Glutamatergic neuron (in vitro differentiated cells): ENCODE results near the gene PLEKHA1. TPM values are rescaled to one million over a fixed set of nuclear protein-coding genes. Genes with fewer than 3 reads are reported as not detected.

Experiments used
- DNase-seq: peaks from one replicate; pipeline ENCODE4 v3.0.0; 2022
- H3K27ac Mint-ChIP-seq: one replicate; pipeline ENCODE4 v1.8.0; 2020; ENCODE audit warnings: mild to moderate bottlenecking, mixed read lengths, inconsistent platforms; ENCODE audit not compliant: unreplicated experiment
- H3K27me3 Mint-ChIP-seq: one replicate; pipeline ENCODE4 v1.8.0; 2020; ENCODE audit warnings: mild to moderate bottlenecking, moderate library complexity, mixed read lengths, inconsistent platforms; ENCODE audit not compliant: unreplicated experiment
- H3K36me3 Mint-ChIP-seq: one replicate; pipeline ENCODE4 v1.8.0; 2020; ENCODE audit warnings: mild to moderate bottlenecking, mixed read lengths, inconsistent platforms; ENCODE audit not compliant: unreplicated experiment
- H3K4me1 Mint-ChIP-seq: one replicate; pipeline ENCODE4 v1.8.0; 2020; ENCODE audit warnings: mild to moderate bottlenecking, low read depth, mixed read lengths, inconsistent platforms; ENCODE audit not compliant: unreplicated experiment
- H3K4me3 Mint-ChIP-seq: one replicate; pipeline ENCODE4 v1.8.0; 2020; ENCODE audit warnings: mild to moderate bottlenecking, mixed read lengths, inconsistent platforms; ENCODE audit not compliant: unreplicated experiment
- H3K9me3 Mint-ChIP-seq: one replicate; pipeline ENCODE4 v1.8.0; 2020; ENCODE audit warnings: mild to moderate bottlenecking, moderate library complexity, mixed read lengths, inconsistent platforms; ENCODE audit not compliant: unreplicated experiment
- CTCF ChIP-seq: fragments of 200-600 bp; sonication (generic); IDR thresholded peaks from one replicate; pipeline ENCODE4 v1.5.0; 2021; ENCODE audit not compliant: partially characterized antibody, unreplicated experiment
- total RNA-seq: library from RNA; stranded (reverse); fragmentation: NEBNext Ultra II Directional; extraction: Animal tissue kit (Norgen Biotek cat#: 25700); gene quantifications from one replicate; pipeline ENCODE4 v1.2.1, GENCODE V29; 2021; ENCODE audit not compliant: unreplicated experiment

PLEKHA1 gene
- total RNA-seq, 1 donor from 2014 or later = 31.4 TPM

GRCh38 chr10:122419876-122420623, 45.5 kb downstream of the PLEKHA1 start:
- Mint-ChIP-seq H3K36me3 (no peaks in the 10 kb centered on the region), H3K4me3 (no peak overlapping the region), H3K4me1 (peaks cover 10% of the 10 kb centered on the region), H3K9me3 (no peaks in the 10 kb centered on the region), H3K27me3 (peaks cover 2% of the 10 kb centered on the region), H3K27ac (no peak overlapping the region)
- no peak for TF ChIP-seq CTCF
- DNase-seq = no peak

GRCh38 chr10:122420624-122421007, 46.1 kb downstream of the PLEKHA1 start:
- Mint-ChIP-seq H3K36me3 (no peaks in the 10 kb centered on the region), H3K9me3 (no peaks in the 10 kb centered on the region), H3K27ac (no peak overlapping the region), H3K4me3 (no peak overlapping the region), H3K27me3 (peaks cover 2% of the 10 kb centered on the region), H3K4me1 (peaks cover 10% of the 10 kb centered on the region)
- DNase-seq = no peak
- TF ChIP-seq CTCF = no peak

DNA sequence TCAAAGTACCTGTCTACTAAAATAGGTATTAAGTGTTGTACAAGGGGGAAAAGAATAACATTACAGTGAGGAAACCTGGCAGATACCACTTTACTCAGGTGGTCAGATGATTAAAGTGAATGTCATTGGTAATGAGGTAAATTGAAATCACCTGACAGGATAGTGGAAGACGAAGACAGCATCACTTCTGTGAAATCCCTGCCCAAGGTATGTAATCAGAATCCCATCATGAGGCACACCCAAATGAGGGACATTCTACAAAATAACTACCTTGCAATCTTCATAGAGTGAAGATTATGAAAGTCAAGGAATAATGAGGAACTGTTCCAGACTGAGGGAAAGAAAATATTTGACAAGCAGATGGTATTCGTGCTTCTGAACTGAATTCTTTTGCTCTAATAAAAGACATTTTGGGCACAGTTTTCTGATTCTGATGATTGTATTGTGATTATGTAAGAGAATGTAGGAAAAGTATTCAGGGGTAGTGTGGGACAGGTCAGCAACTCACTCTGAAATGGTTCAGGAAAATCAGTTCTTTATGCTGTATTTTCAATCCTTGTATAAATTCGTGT, 46.6 kb downstream of the PLEKHA1 start:
- Mint-ChIP-seq H3K36me3 (no peaks in the 10 kb centered on the region), H3K4me1 (peaks cover 10% of the 10 kb centered on the region), H3K9me3 (no peaks in the 10 kb centered on the region), H3K27ac (no peak overlapping the region), H3K4me3 (no peak overlapping the region), H3K27me3 (peaks cover 2% of the 10 kb centered on the region)
- no peak for DNase-seq
- TF ChIP-seq CTCF = no peak

GRCh38 chr10:122421742-122422141, 47.2 kb downstream of the PLEKHA1 start:
- no peak overlapping the region for H3K27ac Mint-ChIP-seq
- H3K4me1 Mint-ChIP-seq = peaks cover 12% of the 10 kb centered on the region
- H3K36me3 Mint-ChIP-seq = no peaks in the 10 kb centered on the region
- H3K4me3 Mint-ChIP-seq = no peak overlapping the region
- no peak for TF ChIP-seq CTCF
- peaks cover 2% of the 10 kb centered on the region for H3K27me3 Mint-ChIP-seq
- no peak for DNase-seq
- no peaks in the 10 kb centered on the region for H3K9me3 Mint-ChIP-seq

GRCh38 chr10:122422266-122422989, 47.9 kb downstream of the PLEKHA1 start:
- TF ChIP-seq CTCF = no peak
- Mint-ChIP-seq H3K27ac (no peak overlapping the region), H3K4me1 (peaks cover 17% of the 10 kb centered on the region), H3K4me3 (no peak overlapping the region), H3K27me3 (peaks cover 2% of the 10 kb centered on the region), H3K36me3 (no peaks in the 10 kb centered on the region), H3K9me3 (no peaks in the 10 kb centered on the region)
- DNase-seq = no peak
